SK-N-SH (cell line): ENCODE data around the gene BBLN.
A peak's percentile ranks its signal among the peaks of the same experiment; 100 is the strongest.

Experiments used
- CTCF ChIP-seq: fragments of 200-600 bp; sonication (generic); IDR thresholded peaks from 2 replicates; pipeline ENCODE4 v1.6.1; 2017; ENCODE audit warnings: antibody characterized with exemption, mild to moderate bottlenecking, moderate library complexity
- ELF1 ChIP-seq: IDR thresholded peaks from 2 replicates; pipeline ENCODE4 v1.4.0; 2012
- JUND ChIP-seq: IDR thresholded peaks from 2 replicates; pipeline ENCODE4 v1.4.0; 2012
- MAX ChIP-seq: IDR thresholded peaks from 2 replicates; pipeline ENCODE4 v1.4.0; 2012; ENCODE audit warnings: low read depth
- NRF1 ChIP-seq: IDR thresholded peaks from 2 replicates; pipeline ENCODE4 v1.6.1; 2012; ENCODE audit warnings: low read depth, mild to moderate bottlenecking, low read length
- POLR2AphosphoS5 ChIP-seq: IDR thresholded peaks from 2 replicates; pipeline ENCODE4 v1.6.1; 2012; ENCODE audit warnings: low read depth, low read length
- RFX5 ChIP-seq: IDR thresholded peaks from 2 replicates; pipeline ENCODE4 v1.6.1; 2012; ENCODE audit warnings: mild to moderate bottlenecking, improper control_type of control experiment, low read length
- SIN3A ChIP-seq: IDR thresholded peaks from 2 replicates; pipeline ENCODE4 v1.6.1; 2012; ENCODE audit warnings: low read depth, mild to moderate bottlenecking, low read length, moderate library complexity, borderline replicate concordance
- SMC3 ChIP-seq: IDR thresholded peaks from 2 replicates; pipeline ENCODE4 v1.6.1; 2012; ENCODE audit warnings: low read depth, low read length, improper control_type of control experiment
- TAF1 ChIP-seq: IDR thresholded peaks from 2 replicates; pipeline ENCODE4 v1.6.1; 2012; ENCODE audit warnings: low read depth, mild to moderate bottlenecking, low read length, moderate library complexity, borderline replicate concordance
- TCF12 ChIP-seq: IDR thresholded peaks from 2 replicates; pipeline ENCODE4 v1.4.0; 2012
- USF1 ChIP-seq: IDR thresholded peaks from 2 replicates; pipeline ENCODE4 v1.4.0; 2012; ENCODE audit warnings: low read depth, borderline replicate concordance

- TF ChIP-seq CTCF (no peak), TAF1 (no peak), JUND (no peak), SMC3 (no peak), NRF1 (peak; percentile 43; the same call in 1 of the 2 replicates), USF1 (no peak; the same call in 1 of the 2 replicates), POLR2AphosphoS5 (no peak), MAX (peak; percentile 86), SIN3A (peak; percentile 52; the same call in 1 of the 2 replicates), ELF1 (peak; percentile 60; the same call in 1 of the 2 replicates), TCF12 (no peak), RFX5 (no peak)
Observed at GRCh38 chr9:128127568-128127989, 32.5 kb upstream of the BBLN start, which contains the start of gene PTGES2.
